ENCODE results near the gene NAT9. TPM values are rescaled to one million over a fixed set of nuclear protein-coding genes. Genes with fewer than 3 reads are reported as not detected.

The NAT9 gene
- total and polyA plus RNA-seq, 2 donors (not counting 3 experiments of a cell fraction or from before 2014, with no cell fraction given) = 39.3 to 44.8 TPM

GRCh38 chr17:74760404-74761105 is 15.6 kb downstream of the NAT9 start:
- ChIA-PET POLR2A (no interaction called here), CTCF (interaction anchor here (0.8 to 3.3 kb wide), 5 partner anchors 10 to 98 kb away, joined by 3 to 25 read pairs (median 3); no protein-coding TSS in a partner anchor)
- no peak for TF ChIP-seq POLR2AphosphoS5 (IDR thresholded peaks at IDR 0.05; ENCODE audit: insufficient read depth, low read depth, low read length)
- no peak for TF ChIP-seq JUN (IDR thresholded peaks at IDR 0.05; ENCODE audit: borderline replicate concordance, insufficient read depth, insufficient read length, low read depth)
- no peak for TF ChIP-seq CTCF (IDR thresholded peaks at IDR 0.05; ENCODE audit: extremely low read depth in 1 of 2, insufficient read depth in 1 of 2, low read depth in 1 of 2, low read length in 2 of 2)
- TF ChIP-seq FOS (IDR thresholded peaks at IDR 0.05; ENCODE audit: borderline replicate concordance, insufficient read depth, low read length) = no peak
- TF ChIP-seq EZH2 (IDR thresholded peaks at IDR 0.05; ENCODE audit: borderline replicate concordance, low read depth, low read length, severe bottlenecking) = no peak
- no peak for TF ChIP-seq GATA2 (IDR thresholded peaks at IDR 0.05; ENCODE audit: insufficient read depth, insufficient read length, low read depth, low read length)
- no peak for TF ChIP-seq POLR2A (IDR thresholded peaks at IDR 0.05; ENCODE audit: low read depth, low read length)
- TF ChIP-seq MYC (IDR thresholded peaks at IDR 0.05; ENCODE audit: low read depth, low read length) = no peak
- no peak for TF ChIP-seq MAX (IDR thresholded peaks at IDR 0.05; ENCODE audit: insufficient read depth, insufficient read length)
- Histone ChIP-seq H3K27ac (ENCODE audit: insufficient read depth, low read depth, low read length) (no peak overlapping the region), H3K4me2 (ENCODE audit: insufficient read depth, low read length) (no peak overlapping the region), H3K9me3 (replicated peaks; ENCODE audit: control insufficient read depth, insufficient read depth, low read length) (no peaks in the 10 kb centered on the region), H3K79me2 (ENCODE audit: control insufficient read depth, insufficient read depth, low read length) (no peaks in the 10 kb centered on the region), H3K4me1 (ENCODE audit: control insufficient read depth, extremely low read depth, insufficient read depth, low read length) (peaks cover 7% of the 10 kb centered on the region), H4K20me1 (replicated peaks; ENCODE audit: control insufficient read depth, extremely low read depth, insufficient read depth, low read length) (no peaks in the 10 kb centered on the region), H3K36me3 (ENCODE audit: control insufficient read depth in 2 of 2, extremely low read depth in 1 of 2, insufficient read depth in 2 of 2, low read length in 2 of 2) (no peaks in the 10 kb centered on the region), H3K4me3 (replicated peaks in 1 of 3; ENCODE audit: insufficient read depth in 1 of 3, low read depth in 1 of 3, low read length in 3 of 3) (no peak overlapping the region), H3K9me1 (replicated peaks; ENCODE audit: control insufficient read depth, extremely low read depth, insufficient read depth, low read length) (no peaks in the 10 kb centered on the region), H3K9ac (replicated peaks; ENCODE audit: extremely low read depth, insufficient read depth, low read length) (no peak overlapping the region), H3K27me3 (ENCODE audit: control insufficient read depth in 2 of 2, insufficient read depth in 2 of 2, low read length in 2 of 2) (no peaks in the 10 kb centered on the region), H2AFZ (ENCODE audit: low read depth, low read length) (no peak overlapping the region)
- no TSS peak for BruUV-seq (replicated peaks)
- FAIRE-seq (no peak), DNase-seq (ENCODE audit: low read depth, low spot score) (no peak)
- intact Hi-C loops (cut with micrococcal nuclease) = no loop called here
- dilution Hi-C loops (cut with MboI; ENCODE audit: extremely low pct_ligation_motif_present, low sequenced_read_pairs) = no loop called here

All from endothelial cell of umbilical vein (primary cell).